Mammary epithelial cell (primary cell): ENCODE results near the gene CACNA1E.

Experiments used
- CTCF ChIP-seq, 2 donors: IDR thresholded peaks in 1 of 2; conservative IDR thresholded peaks in 1 of 2; 2 replicates each; pipeline ENCODE4 v1.5.1; 2011 to 2012; ENCODE audit warnings: inconsistent platforms in 2 of 2, low read length in 2 of 2, mild to moderate bottlenecking in 2 of 2, control low read depth in 1 of 2, low read depth in 1 of 2; ENCODE audit not compliant: insufficient read depth in 1 of 2; ENCODE audit errors: extremely low read depth in 1 of 2
- EZH2 ChIP-seq: IDR thresholded peaks from 2 replicates; pipeline ENCODE4 v1.6.1; 2012; ENCODE audit warnings: low read length, inconsistent platforms, borderline replicate concordance

DNA sequence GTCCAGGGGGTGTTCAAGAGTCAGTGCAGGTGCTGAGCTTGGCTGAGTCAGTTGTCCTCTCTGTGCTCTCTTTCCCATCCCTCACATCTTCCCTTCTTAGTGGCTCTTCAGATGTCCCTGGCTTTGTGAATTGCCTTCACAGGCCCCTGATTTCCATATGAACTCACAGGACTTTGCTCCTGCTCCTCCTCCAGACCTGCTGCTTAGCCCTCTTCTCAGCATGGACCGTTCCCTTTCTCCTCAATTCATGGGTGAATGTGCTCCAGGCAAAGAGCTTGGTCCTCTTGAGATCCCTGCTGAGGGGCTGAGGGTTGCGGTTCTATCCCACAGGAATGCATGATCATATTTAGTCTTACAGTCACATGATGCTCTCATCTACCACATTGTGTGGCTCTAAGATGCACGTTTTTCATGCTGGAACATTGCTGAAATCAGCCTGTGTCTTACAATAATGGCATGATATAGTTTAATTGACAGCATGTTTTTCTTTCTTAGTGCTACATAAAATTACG lies 30.5 kb downstream of the CACNA1E start:
- TF ChIP-seq CTCF (conservative IDR thresholded peaks at IDR 0.05 in 1 of 2, IDR thresholded peaks at IDR 0.05 in 1 of 2; ENCODE audit: extremely low read depth in 1 of 2, insufficient read depth in 1 of 2, low read depth in 1 of 2, low read length in 2 of 2) (no peak), EZH2 (no peak)
